Endothelial cell (in vitro differentiated cells): Measurements from ENCODE around the gene STK35. TPM values are rescaled to one million over a fixed set of nuclear protein-coding genes. Genes with fewer than 3 reads are reported as not detected.

Experiments used
- DNase-seq: peaks from one replicate; pipeline ENCODE4 v3.0.0; 2021; ENCODE audit warnings: low spot score
- H3K27ac Mint-ChIP-seq: one replicate; pipeline ENCODE4 v1.8.0; 2021; ENCODE audit warnings: mixed read lengths, inconsistent platforms; ENCODE audit not compliant: unreplicated experiment
- H3K27me3 Mint-ChIP-seq: one replicate; pipeline ENCODE4 v1.8.0; 2021; ENCODE audit warnings: mild to moderate bottlenecking, moderate library complexity, mixed read lengths, inconsistent platforms; ENCODE audit not compliant: unreplicated experiment
- H3K36me3 Mint-ChIP-seq: one replicate; pipeline ENCODE4 v1.8.0; 2021; ENCODE audit warnings: mild to moderate bottlenecking, low read depth, mixed read lengths, inconsistent platforms; ENCODE audit not compliant: unreplicated experiment
- H3K4me1 Mint-ChIP-seq: one replicate; pipeline ENCODE4 v1.8.0; 2021; ENCODE audit warnings: mild to moderate bottlenecking, mixed read lengths, inconsistent platforms; ENCODE audit not compliant: unreplicated experiment
- H3K4me3 Mint-ChIP-seq: one replicate; pipeline ENCODE4 v1.8.0; 2021; ENCODE audit warnings: mild to moderate bottlenecking, mixed read lengths, inconsistent platforms; ENCODE audit not compliant: unreplicated experiment
- H3K9me3 Mint-ChIP-seq: one replicate; pipeline ENCODE4 v1.8.0; 2021; ENCODE audit warnings: mixed read lengths, inconsistent platforms; ENCODE audit not compliant: unreplicated experiment
- CTCF ChIP-seq: fragments of 200-600 bp; sonication (generic); IDR thresholded peaks from one replicate; pipeline ENCODE4 v1.5.0; 2021; ENCODE audit warnings: antibody characterized with exemption; ENCODE audit not compliant: unreplicated experiment
- total RNA-seq: library from RNA; stranded (reverse); fragmentation: NEBNext Ultra II Directional; extraction: Animal tissue kit (Norgen Biotek cat#: 25700); gene quantifications from one replicate; pipeline ENCODE4 v1.2.1, GENCODE V29; 2021; ENCODE audit not compliant: unreplicated experiment

The STK35 gene
- total RNA-seq, 1 donor from 2014 or later = 31.3 TPM

- no peak for DNase-seq
- Mint-ChIP-seq H3K9me3 (no peaks in the 10 kb centered on the region), H3K36me3 (no peaks in the 10 kb centered on the region), H3K4me1 (no peaks in the 10 kb centered on the region), H3K4me3 (no peak overlapping the region), H3K27me3 (no peaks in the 10 kb centered on the region), H3K27ac (no peak overlapping the region)
- no peak for TF ChIP-seq CTCF
These were observed 42.2 kb upstream of the STK35 start for GRCh38 chr20:2059411-2059810.

- H3K27ac Mint-ChIP-seq = no peak overlapping the region
- H3K9me3 Mint-ChIP-seq = no peaks in the 10 kb centered on the region
- no peak overlapping the region for H3K4me3 Mint-ChIP-seq
- no peaks in the 10 kb centered on the region for H3K36me3 Mint-ChIP-seq
- no peaks in the 10 kb centered on the region for H3K27me3 Mint-ChIP-seq
- no peaks in the 10 kb centered on the region for H3K4me1 Mint-ChIP-seq
- DNase-seq = no peak
- TF ChIP-seq CTCF = no peak
These were observed 36.5 kb upstream of the STK35 start for GRCh38 chr20:2065099-2065498.

GRCh38 chr20:2066461-2067122 is 35.0 kb upstream of the STK35 start:
- Mint-ChIP-seq H3K27me3 (no peaks in the 10 kb centered on the region), H3K4me1 (no peaks in the 10 kb centered on the region), H3K9me3 (no peaks in the 10 kb centered on the region), H3K36me3 (no peaks in the 10 kb centered on the region), H3K4me3 (no peak overlapping the region), H3K27ac (no peak overlapping the region)
- no peak for DNase-seq
- TF ChIP-seq CTCF = no peak

- no peak for DNase-seq
- Mint-ChIP-seq H3K4me1 (no peaks in the 10 kb centered on the region), H3K27ac (no peak overlapping the region), H3K27me3 (peaks cover 3% of the 10 kb centered on the region), H3K36me3 (no peaks in the 10 kb centered on the region), H3K4me3 (no peak overlapping the region), H3K9me3 (no peaks in the 10 kb centered on the region)
- no peak for TF ChIP-seq CTCF
These were observed 20.9 kb upstream of the STK35 start for GRCh38 chr20:2080532-2081224.

- DNase-seq = no peak
- no peak overlapping the region for H3K4me3 Mint-ChIP-seq
- H3K4me1 Mint-ChIP-seq = peaks cover 3% of the 10 kb centered on the region
- no peaks in the 10 kb centered on the region for H3K27me3 Mint-ChIP-seq
- TF ChIP-seq CTCF = no peak
- no peaks in the 10 kb centered on the region for H3K36me3 Mint-ChIP-seq
- no peaks in the 10 kb centered on the region for H3K9me3 Mint-ChIP-seq
- H3K27ac Mint-ChIP-seq = no peak overlapping the region
These were observed 16.9 kb upstream of the STK35 start for GRCh38 chr20:2084703-2085102.
